ENCODE results near the gene IL36A.

The IL36A gene

DNA sequence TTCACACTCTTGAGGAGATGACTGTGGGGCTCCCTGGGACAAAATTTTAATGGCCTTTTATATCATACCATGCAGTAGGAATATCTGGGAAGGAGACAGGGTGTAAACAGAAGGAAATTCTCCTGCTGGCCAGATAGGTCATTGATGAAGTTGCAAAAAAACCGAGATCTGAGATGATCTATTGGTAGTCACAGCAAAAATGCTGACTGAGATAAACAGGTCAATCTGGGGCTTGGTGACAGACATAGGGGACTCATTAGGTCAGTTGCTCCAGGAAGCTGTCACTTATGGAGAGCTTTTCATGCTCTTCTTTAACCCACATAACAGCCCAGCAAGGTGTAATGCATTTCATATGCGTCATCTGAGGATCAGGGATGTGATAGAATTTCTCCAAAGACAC, 2.6 kb upstream of the IL36A start:
- no peak for DNase-seq (ENCODE audit: low read depth in 2 of 3, low spot score in 2 of 3)

GRCh38 chr2:113007250-113007649, 2.0 kb downstream of the IL36A start:
- no peak for DNase-seq (ENCODE audit: low read depth in 2 of 3, low spot score in 2 of 3)

GRCh38 chr2:113009622-113010021, 4.4 kb downstream of the IL36A start:
- DNase-seq (ENCODE audit: low read depth in 2 of 3, low spot score in 2 of 3): no peak

DNA sequence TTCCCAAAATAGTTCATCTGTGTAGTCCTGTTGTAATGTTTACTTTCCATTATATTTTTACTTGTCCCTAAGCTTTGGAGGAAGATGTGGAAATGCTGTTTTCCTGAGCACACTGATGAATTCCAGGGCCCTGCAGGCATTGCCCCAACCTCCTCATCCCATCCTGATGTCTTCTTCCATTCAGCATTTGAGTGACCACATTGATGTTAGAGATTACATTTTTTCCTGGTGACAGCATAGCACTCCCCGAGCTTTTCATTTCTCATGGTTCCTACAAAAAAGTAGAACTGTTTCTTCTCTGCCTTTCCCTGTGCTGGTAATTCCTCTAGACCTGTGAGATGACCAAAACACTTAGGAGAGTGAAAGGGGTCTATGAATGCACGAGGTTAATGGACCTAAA, 4.8 kb downstream of the IL36A start:
- no peak for DNase-seq (ENCODE audit: low read depth in 2 of 3, low spot score in 2 of 3)

GRCh38 chr2:113011108-113011507, 5.8 kb downstream of the IL36A start:
- no peak for DNase-seq (ENCODE audit: low read depth in 2 of 3, low spot score in 2 of 3)

- DNase-seq (ENCODE audit: low read depth in 2 of 3, low spot score in 2 of 3): no peak
These were observed 7.4 kb downstream of the IL36A start for GRCh38 chr2:113012436-113013335.

DNA sequence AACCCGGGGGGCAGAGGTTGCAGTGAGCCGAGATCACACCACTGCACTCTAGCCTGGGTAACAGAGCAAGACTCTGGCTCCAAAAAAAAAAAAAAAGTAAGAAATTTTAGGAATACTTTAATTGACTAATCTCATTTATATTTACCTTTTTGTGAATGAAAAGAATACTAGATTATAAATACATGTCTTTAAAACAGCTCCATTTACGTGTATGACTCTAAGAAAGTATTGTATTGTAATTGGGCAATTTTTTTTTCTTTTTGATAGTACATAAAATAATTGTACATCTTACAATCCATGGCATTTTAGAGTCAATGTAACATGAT, 8.0 kb downstream of the IL36A start:
- no peak for DNase-seq (ENCODE audit: low read depth in 2 of 3, low spot score in 2 of 3)

DNA sequence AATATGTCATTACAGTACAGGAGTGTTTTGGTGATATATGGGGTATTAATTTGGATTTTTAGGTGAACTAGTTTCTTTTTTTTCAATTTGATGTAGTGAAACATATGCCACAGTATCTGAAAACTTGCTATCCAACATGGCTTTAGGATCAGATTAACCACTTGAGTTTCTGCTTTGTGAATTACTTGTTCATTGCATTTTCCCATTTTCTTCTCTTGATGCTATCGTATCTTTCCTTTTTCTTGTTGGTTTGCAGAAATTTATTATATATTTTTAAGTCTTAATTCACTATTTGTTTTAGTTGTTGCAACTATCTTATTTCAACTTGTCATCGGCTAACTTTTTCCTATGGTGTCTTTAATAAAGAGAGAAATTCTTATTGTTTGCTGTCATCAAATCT, 8.8 kb downstream of the IL36A start:
- DNase-seq (ENCODE audit: low read depth in 2 of 3, low spot score in 2 of 3): no peak

GRCh38 chr2:113015042-113015441, 9.8 kb downstream of the IL36A start:
- DNase-seq (ENCODE audit: low read depth in 2 of 3, low spot score in 2 of 3): no peak

DNA sequence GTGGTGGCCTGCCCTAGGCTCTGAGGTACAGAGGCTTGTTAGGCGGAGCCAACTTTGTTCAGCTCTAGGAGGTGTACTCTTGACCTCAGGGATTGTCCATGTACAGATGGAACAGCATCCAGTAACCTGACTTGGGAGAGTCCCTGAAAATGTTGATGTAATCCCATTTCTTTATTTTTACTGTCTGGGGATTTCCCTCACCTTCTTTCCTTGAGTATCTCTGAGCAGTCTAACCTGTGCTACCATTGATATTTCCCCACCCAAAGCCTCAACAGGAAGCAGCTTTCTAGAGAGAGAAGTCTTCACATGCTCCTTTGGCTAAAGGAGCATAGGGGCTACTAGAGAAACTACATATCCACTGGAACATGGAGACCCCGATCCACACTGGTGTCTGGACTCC, 10.4 kb downstream of the IL36A start:
- no peak for DNase-seq (ENCODE audit: low read depth in 2 of 3, low spot score in 2 of 3)

DNA sequence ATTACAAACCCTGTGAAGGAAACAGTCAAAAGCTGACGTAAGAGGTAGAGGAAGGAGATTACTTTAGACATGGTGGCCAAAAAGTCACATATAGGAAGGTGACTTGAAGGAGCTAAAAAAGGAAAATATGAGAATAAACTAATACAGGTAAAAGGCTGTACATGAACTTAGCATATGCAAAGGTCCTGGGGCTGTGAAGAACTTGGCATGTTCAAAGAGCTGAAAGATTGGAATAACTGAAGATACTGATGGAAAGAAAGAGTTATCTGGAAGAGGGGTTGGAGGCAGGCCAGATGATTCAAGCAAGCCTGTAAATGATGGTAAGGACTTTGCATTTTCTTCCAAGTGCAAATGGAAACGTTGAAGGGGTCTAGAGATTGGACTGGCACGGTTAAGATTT, 13.2 kb downstream of the IL36A start:
- no peak for DNase-seq (ENCODE audit: low read depth in 2 of 3, low spot score in 2 of 3)

DNA sequence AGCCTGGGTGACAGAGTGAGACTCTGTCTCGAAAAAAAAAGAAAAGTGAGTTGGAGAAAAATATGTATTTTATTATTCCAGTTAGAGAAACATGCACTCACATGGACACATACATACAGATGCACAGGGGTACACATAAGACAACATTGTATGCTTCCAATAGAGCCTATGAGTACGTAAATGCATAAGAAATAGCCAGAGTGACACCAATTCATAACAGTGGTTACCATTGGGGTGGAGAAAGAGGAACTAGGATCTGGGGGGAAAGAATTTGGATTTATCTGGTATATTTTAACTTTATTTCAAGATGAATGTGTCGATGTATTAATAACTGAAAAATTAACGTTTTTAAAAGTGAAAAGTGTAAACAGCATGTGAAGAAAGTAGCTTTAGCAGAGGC, 16.1 kb downstream of the IL36A start:
- DNase-seq (ENCODE audit: low read depth in 2 of 3, low spot score in 2 of 3): no peak

GRCh38 chr2:113024764-113025163, 19.5 kb downstream of the IL36A start:
- no peak for DNase-seq (ENCODE audit: low read depth in 2 of 3, low spot score in 2 of 3)

DNA sequence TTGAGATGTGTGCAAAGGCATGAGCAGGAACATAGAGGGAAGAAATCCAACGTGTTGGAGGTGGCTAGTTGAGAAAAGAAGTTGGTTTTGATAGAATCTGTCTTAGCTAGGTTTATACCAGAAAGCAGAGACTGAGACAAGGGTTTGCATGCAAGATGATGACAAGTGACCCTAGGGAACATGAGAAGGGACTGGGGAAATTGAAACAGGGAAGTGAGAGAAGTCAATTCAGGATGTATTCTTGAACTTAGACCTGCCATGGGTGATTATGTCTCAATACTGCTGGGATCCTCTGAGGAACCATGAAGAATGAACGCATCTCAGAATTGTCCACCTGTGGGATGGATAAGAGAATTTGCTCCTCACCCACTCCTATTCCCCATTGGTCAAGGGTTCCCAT, 20.5 kb downstream of the IL36A start:
- DNase-seq (ENCODE audit: low read depth in 2 of 3, low spot score in 2 of 3): no peak

DNA sequence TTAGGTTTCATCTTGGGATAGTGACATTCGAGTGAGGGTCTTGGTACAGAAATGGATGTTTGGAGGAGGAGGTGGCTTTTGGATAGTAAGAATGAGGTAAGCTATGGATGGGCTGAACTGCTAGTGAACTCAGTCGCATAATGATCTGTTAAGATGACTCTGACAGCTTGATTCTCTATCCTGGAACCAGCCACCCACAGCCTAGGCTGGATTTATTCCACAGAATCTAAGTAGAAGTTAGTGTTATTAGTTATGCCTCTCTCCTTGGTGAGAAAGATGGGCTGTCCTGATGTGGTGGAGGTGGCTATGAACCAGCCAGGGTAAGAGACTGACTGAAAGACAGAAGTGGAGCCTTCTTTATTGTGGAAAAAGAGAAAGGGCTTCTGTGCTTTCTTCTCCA, 22.4 kb downstream of the IL36A start:
- no peak for DNase-seq (ENCODE audit: low read depth in 2 of 3, low spot score in 2 of 3)

GRCh38 chr2:113028112-113028511, 22.9 kb downstream of the IL36A start:
- DNase-seq (ENCODE audit: low read depth in 2 of 3, low spot score in 2 of 3): no peak

- no peak for DNase-seq (ENCODE audit: low read depth in 2 of 3, low spot score in 2 of 3)
These were observed 27.5 kb downstream of the IL36A start for GRCh38 chr2:113032737-113033136.

DNA sequence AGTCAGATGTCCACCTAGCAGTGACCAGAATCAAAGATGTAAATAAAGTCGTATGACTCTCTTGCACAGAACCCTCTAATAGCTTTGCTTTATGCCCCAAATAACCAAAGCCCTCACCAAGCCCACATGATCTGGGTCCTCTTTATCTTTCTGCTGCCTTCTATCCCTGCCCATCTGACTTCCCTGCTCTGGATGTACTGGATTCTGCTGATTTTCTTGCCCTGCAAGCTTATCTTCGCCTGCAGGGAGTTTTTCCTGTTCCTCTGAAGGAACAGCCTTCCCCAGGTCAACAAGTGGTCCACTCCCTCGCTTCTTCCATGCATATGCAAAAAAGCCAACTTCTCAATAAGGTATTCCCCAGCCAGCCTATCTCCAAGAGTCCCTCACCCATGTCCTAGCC, 28.8 kb downstream of the IL36A start:
- DNase-seq (ENCODE audit: low read depth in 2 of 3, low spot score in 2 of 3): no peak

GRCh38 chr2:113036763-113037162, 31.5 kb downstream of the IL36A start:
- no peak for DNase-seq (ENCODE audit: low read depth in 2 of 3, low spot score in 2 of 3)

DNA sequence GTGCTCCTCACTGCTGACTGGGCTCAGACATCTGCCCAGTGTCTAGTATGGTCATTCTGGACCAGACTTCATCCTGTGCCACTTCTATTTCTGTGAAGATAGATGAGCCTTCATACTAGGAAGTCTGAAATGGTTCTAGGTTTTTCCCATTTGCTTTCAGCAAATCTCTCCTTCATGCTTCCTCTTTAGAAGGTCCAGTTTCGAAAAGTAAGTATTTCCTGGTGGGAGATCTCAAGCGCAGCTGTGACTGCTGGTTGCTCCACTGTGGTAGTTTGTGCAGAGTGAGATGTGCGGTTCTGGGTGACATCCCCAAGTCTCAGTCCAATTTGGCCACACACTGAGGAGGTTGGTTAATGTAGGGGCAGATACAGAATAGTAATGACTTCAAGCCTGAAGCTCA, 33.0 kb downstream of the IL36A start:
- DNase-seq (ENCODE audit: low read depth in 2 of 3, low spot score in 2 of 3): no peak

GRCh38 chr2:113039158-113039557, 33.9 kb downstream of the IL36A start:
- no peak for DNase-seq (ENCODE audit: low read depth in 2 of 3, low spot score in 2 of 3)

DNA sequence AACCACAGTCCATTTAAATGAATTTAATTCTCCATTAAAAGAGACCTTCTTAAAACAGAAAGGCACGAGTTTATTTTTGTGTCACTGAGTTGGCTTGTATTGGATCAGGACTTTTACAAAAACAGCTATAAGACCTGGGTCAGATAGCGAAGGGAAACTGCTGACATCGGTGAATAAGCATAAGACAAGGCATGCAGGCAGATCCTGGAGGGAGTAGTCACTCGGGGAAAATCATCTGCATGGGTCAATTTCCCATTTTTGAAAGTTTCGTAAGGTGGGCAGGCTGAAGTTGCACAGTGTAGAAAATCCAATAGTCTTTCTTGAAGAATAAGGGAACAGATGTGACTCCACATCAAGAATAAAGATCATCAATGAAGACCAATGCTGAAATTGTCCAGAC, 34.5 kb downstream of the IL36A start:
- DNase-seq (ENCODE audit: low read depth in 2 of 3, low spot score in 2 of 3): no peak

DNA sequence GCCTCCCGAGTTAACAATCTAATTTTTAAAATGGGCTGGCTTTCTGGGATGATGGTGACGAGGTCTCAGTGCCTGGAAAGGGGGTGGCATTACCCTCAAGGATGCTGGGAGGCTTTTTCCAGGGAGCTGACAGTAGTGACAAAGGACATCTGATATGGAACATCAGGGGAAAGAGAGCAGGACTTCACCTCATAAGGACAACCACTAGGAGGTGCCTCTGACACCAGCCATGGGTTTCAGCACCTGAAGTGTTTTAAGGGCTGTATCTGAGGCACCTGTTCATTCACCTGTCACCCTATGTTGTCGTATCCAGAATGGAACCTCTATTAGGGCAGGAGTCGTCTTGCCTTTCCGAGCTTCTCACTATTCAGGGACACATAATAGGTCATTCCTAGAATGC, 36.6 kb downstream of the IL36A start:
- no peak for DNase-seq (ENCODE audit: low read depth in 2 of 3, low spot score in 2 of 3)
